ENCODE results near the gene NUP160. TPM values are rescaled to one million over a fixed set of nuclear protein-coding genes. Genes with fewer than 3 reads are reported as not detected.
A peak's percentile ranks its signal among the peaks of the same experiment; 100 is the strongest.
"Not testable (repeated sequence)": the region's sequence is repeated elsewhere in the genome, so short reads cannot be mapped to it uniquely, and the experiment has no call there.

NUP160 gene
- total RNA-seq, 5 donors from 2014 or later (not counting 1 experiment from before 2014, with no cell fraction given): 47.1 to 65.6 (median 52.5) TPM

- peaks cover 0 to 51% of the 10 kb centered on the region in 2 donors for H3K36me3 ChIP-seq (ENCODE audit: control insufficient read depth in 2 of 2, extremely low read depth in 1 of 2, insufficient read depth in 1 of 2, low read length in 1 of 2)
- H3K27ac ChIP-seq (ENCODE audit: low read length); H3K27me3 Mint-ChIP-seq; ATAC-seq (replicated peaks in 1 of 4); H3K4me1 ChIP-seq (ENCODE audit: control insufficient read depth in 1 of 2, extremely low read depth in 1 of 2, insufficient read depth in 2 of 2, low read length in 2 of 2); H3K9me3 ChIP-seq; H3K4me3 Mint-ChIP-seq; H3K4me3 ChIP-seq (ENCODE audit: control insufficient read depth in 1 of 2, extremely low read depth in 1 of 2, low read length in 1 of 2); H3K9me3 Mint-ChIP-seq; H3K27me3 ChIP-seq (replicated peaks in 1 of 2; ENCODE audit: control insufficient read depth in 2 of 2, extremely low read depth in 1 of 2, insufficient read depth in 2 of 2, low read length in 1 of 2); CTCF ChIA-PET; DNase-seq: not testable (repeated sequence)
- H3K4me1 Mint-ChIP-seq: peaks cover 33 to 49% (median 40%) of the 10 kb centered on the region in 3 donors
- WGBS (ENCODE audit: insufficient coverage): no CpG with 5 or more reads among the region's 1 CpG
- peaks cover 53% of the 10 kb centered on the region for H3K36me3 Mint-ChIP-seq
- POLR2A ChIA-PET: interaction anchor here in 1 of 2 donors (0.6 kb wide), 1 partner anchor 20 kb away, joined by 3 read pairs; no protein-coding TSS in a partner anchor
- peak overlapping the region in 1 of 2 donors; percentile 53 for H3K27ac Mint-ChIP-seq
Measured at GRCh38 chr11:47830013-47830412, 18.1 kb downstream of the NUP160 start.

- Histone ChIP-seq H3K4me1 (ENCODE audit: control insufficient read depth in 1 of 2, extremely low read depth in 1 of 2, insufficient read depth in 2 of 2, low read length in 2 of 2) (no peaks in the 10 kb centered on the region), H3K4me3 (ENCODE audit: control insufficient read depth in 1 of 2, extremely low read depth in 1 of 2, low read length in 1 of 2) (no peak overlapping the region), H3K36me3 (ENCODE audit: control insufficient read depth in 2 of 2, extremely low read depth in 1 of 2, insufficient read depth in 1 of 2, low read length in 1 of 2) (peaks cover 0 to 42% of the 10 kb centered on the region in 2 donors), H3K9me3 (no peaks in the 10 kb centered on the region), H3K27me3 (replicated peaks in 1 of 2; ENCODE audit: control insufficient read depth in 2 of 2, extremely low read depth in 1 of 2, insufficient read depth in 2 of 2, low read length in 1 of 2) (no peaks in the 10 kb centered on the region), H3K27ac (ENCODE audit: low read length) (no peak overlapping the region)
- no CpG with 5 or more reads among the region's 1 CpG for WGBS (ENCODE audit: insufficient coverage)
- Mint-ChIP-seq H3K27me3 (no peaks in the 10 kb centered on the region), H3K9me3 (peaks cover 0 to under 1% (median 0%) of the 10 kb centered on the region in 3 donors), H3K4me3 (no peak overlapping the region), H3K27ac (peak overlapping the region in 1 of 2 donors; percentile 45), H3K36me3 (peaks cover 47% of the 10 kb centered on the region), H3K4me1 (peaks cover 30 to 41% (median 40%) of the 10 kb centered on the region in 3 donors)
- CTCF ChIA-PET: no interaction called here
- DNase-seq (no peak), ATAC-seq (replicated peaks in 1 of 4) (no peak)
- POLR2A ChIA-PET: interaction anchor here in 1 of 2 donors (0.6 kb wide), 1 partner anchor 101 kb away, joined by 5 read pairs; no protein-coding TSS in a partner anchor
Measured at GRCh38 chr11:47828284-47828683, 19.9 kb downstream of the NUP160 start.

- POLR2A ChIA-PET; DNase-seq; H3K9me3 ChIP-seq; H3K27ac ChIP-seq (ENCODE audit: low read length); H3K4me1 ChIP-seq (ENCODE audit: control insufficient read depth in 1 of 2, extremely low read depth in 1 of 2, insufficient read depth in 2 of 2, low read length in 2 of 2); H3K4me1 Mint-ChIP-seq; H3K27me3 ChIP-seq (replicated peaks in 1 of 2; ENCODE audit: control insufficient read depth in 2 of 2, extremely low read depth in 1 of 2, insufficient read depth in 2 of 2, low read length in 1 of 2); ATAC-seq (replicated peaks in 1 of 4); H3K4me3 Mint-ChIP-seq; H3K27me3 Mint-ChIP-seq; H3K4me3 ChIP-seq (ENCODE audit: control insufficient read depth in 1 of 2, extremely low read depth in 1 of 2, low read length in 1 of 2); H3K9me3 Mint-ChIP-seq; CTCF ChIA-PET; H3K27ac Mint-ChIP-seq: not testable (repeated sequence)
- WGBS (ENCODE audit: insufficient coverage): no CpG with 5 or more reads among the region's 6 CpGs
- peaks cover 46% of the 10 kb centered on the region for H3K36me3 Mint-ChIP-seq
- H3K36me3 ChIP-seq (ENCODE audit: control insufficient read depth in 2 of 2, extremely low read depth in 1 of 2, insufficient read depth in 1 of 2, low read length in 1 of 2): peaks cover 0 to 51% of the 10 kb centered on the region in 2 donors
Measured at GRCh38 chr11:47822664-47823063, 25.5 kb downstream of the NUP160 start.

GRCh38 chr11:47819743-47820142 is 28.4 kb downstream of the NUP160 start:
- H3K27ac ChIP-seq (ENCODE audit: low read length): no peak overlapping the region
- Mint-ChIP-seq H3K27me3 (no peaks in the 10 kb centered on the region), H3K36me3 (peaks cover 49% of the 10 kb centered on the region), H3K4me3 (no peak overlapping the region), H3K27ac (no peak overlapping the region), H3K9me3 (peaks cover 0 to 3% (median 0%) of the 10 kb centered on the region in 3 donors), H3K4me1 (no peaks in the 10 kb centered on the region)
- peaks cover 0 to 65% of the 10 kb centered on the region in 2 donors for H3K36me3 ChIP-seq (ENCODE audit: control insufficient read depth in 2 of 2, extremely low read depth in 1 of 2, insufficient read depth in 1 of 2, low read length in 1 of 2)
- ATAC-seq (replicated peaks in 1 of 4) (no peak), DNase-seq (no peak)
- ChIA-PET CTCF (interaction anchor here in 1 of 2 donors (0.6 kb wide), 1 partner anchor 21 kb away, joined by 3 read pairs; no protein-coding TSS in a partner anchor), POLR2A (no interaction called here)
- no peaks in the 10 kb centered on the region for H3K9me3 ChIP-seq
- H3K4me1 ChIP-seq (ENCODE audit: control insufficient read depth in 1 of 2, extremely low read depth in 1 of 2, insufficient read depth in 2 of 2, low read length in 2 of 2): no peaks in the 10 kb centered on the region
- no peaks in the 10 kb centered on the region for H3K27me3 ChIP-seq (replicated peaks in 1 of 2; ENCODE audit: control insufficient read depth in 2 of 2, extremely low read depth in 1 of 2, insufficient read depth in 2 of 2, low read length in 1 of 2)
- no peak overlapping the region for H3K4me3 ChIP-seq (ENCODE audit: control insufficient read depth in 1 of 2, extremely low read depth in 1 of 2, low read length in 1 of 2)

- H3K36me3 Mint-ChIP-seq: peaks cover 37% of the 10 kb centered on the region
- WGBS (ENCODE audit: insufficient coverage): no CpG with 5 or more reads among the region's 1 CpG
- H3K4me1 Mint-ChIP-seq: peaks cover 0 to 7% (median 4%) of the 10 kb centered on the region in 3 donors
- Histone ChIP-seq H3K27me3 (replicated peaks in 1 of 2; ENCODE audit: control insufficient read depth in 2 of 2, extremely low read depth in 1 of 2, insufficient read depth in 2 of 2, low read length in 1 of 2) (no peaks in the 10 kb centered on the region), H3K4me1 (ENCODE audit: control insufficient read depth in 1 of 2, extremely low read depth in 1 of 2, insufficient read depth in 2 of 2, low read length in 2 of 2) (no peaks in the 10 kb centered on the region), H3K36me3 (ENCODE audit: control insufficient read depth in 2 of 2, extremely low read depth in 1 of 2, insufficient read depth in 1 of 2, low read length in 1 of 2) (peaks cover 3 to 75% of the 10 kb centered on the region in 2 donors), H3K4me3 (ENCODE audit: control insufficient read depth in 1 of 2, extremely low read depth in 1 of 2, low read length in 1 of 2) (no peak overlapping the region), H3K27ac (ENCODE audit: low read length) (no peak overlapping the region), H3K9me3 (no peaks in the 10 kb centered on the region)
- no peak overlapping the region for H3K4me3 Mint-ChIP-seq
- no peak overlapping the region for H3K27ac Mint-ChIP-seq
- H3K27me3 Mint-ChIP-seq: no peaks in the 10 kb centered on the region
- ChIA-PET POLR2A (interaction anchor here in 1 of 2 donors (0.7 kb wide), 1 partner anchor 23 kb away, joined by 3 read pairs; no protein-coding TSS in a partner anchor), CTCF (no interaction called here)
- DNase-seq (no peak), ATAC-seq (replicated peaks in 1 of 4) (no peak)
- no peaks in the 10 kb centered on the region for H3K9me3 Mint-ChIP-seq
Measured at GRCh38 chr11:47800759-47801158, 47.4 kb downstream of the NUP160 start.

- Mint-ChIP-seq H3K27ac (no peak overlapping the region), H3K4me1 (peaks cover 0 to 7% (median 4%) of the 10 kb centered on the region in 3 donors)
- CTCF ChIA-PET: interaction anchor here in 1 of 2 donors (0.8 kb wide), 1 partner anchor 9 kb away, joined by 3 read pairs; no protein-coding TSS in a partner anchor
Measured at GRCh38 chr11:47797633-47798032, 50.5 kb downstream of the NUP160 start.

More at GRCh38 chr11:47797633-47798032, 50.5 kb downstream of the NUP160 start:
- Histone ChIP-seq H3K4me1 (ENCODE audit: control insufficient read depth in 1 of 2, extremely low read depth in 1 of 2, insufficient read depth in 2 of 2, low read length in 2 of 2) (no peaks in the 10 kb centered on the region), H3K9me3 (no peaks in the 10 kb centered on the region), H3K36me3 (ENCODE audit: control insufficient read depth in 2 of 2, extremely low read depth in 1 of 2, insufficient read depth in 1 of 2, low read length in 1 of 2) (peaks cover 7 to 73% of the 10 kb centered on the region in 2 donors), H3K27ac (ENCODE audit: low read length) (no peak overlapping the region), H3K4me3 (ENCODE audit: control insufficient read depth in 1 of 2, extremely low read depth in 1 of 2, low read length in 1 of 2) (no peak overlapping the region), H3K27me3 (replicated peaks in 1 of 2; ENCODE audit: control insufficient read depth in 2 of 2, extremely low read depth in 1 of 2, insufficient read depth in 2 of 2, low read length in 1 of 2) (no peaks in the 10 kb centered on the region)
- ATAC-seq (replicated peaks in 1 of 4) (peak in 3 of 4 experiments; percentile 47 to 67 (median 48)), DNase-seq (peak in 1 of 35 experiments; percentile 9)
- H3K4me3 Mint-ChIP-seq: no peak overlapping the region
- H3K9me3 Mint-ChIP-seq: no peaks in the 10 kb centered on the region
- WGBS (ENCODE audit: insufficient coverage): no CpG with 5 or more reads among the region's 4 CpGs
- POLR2A ChIA-PET: no interaction called here
- H3K27me3 Mint-ChIP-seq: no peaks in the 10 kb centered on the region
- H3K36me3 Mint-ChIP-seq: peaks cover 32% of the 10 kb centered on the region

Data from T-cell (primary cell).